GM12872 (cell line): ENCODE results near the gene HELZ.

ENCODE experiments used
- CTCF ChIP-seq: IDR thresholded peaks from 3 replicates; pipeline ENCODE4 v1.5.1; 2011; ENCODE audit warnings: low read depth, mild to moderate bottlenecking, low read length, moderate library complexity; ENCODE audit not compliant: insufficient read depth

The HELZ gene

GRCh38 chr17:67148352-67148751 is 96.6 kb downstream of the HELZ start:
- no peak for TF ChIP-seq CTCF

GRCh38 chr17:67145183-67145805 is 99.7 kb downstream of the HELZ start:
- no peak for TF ChIP-seq CTCF

GRCh38 chr17:67143318-67143717 is 101.7 kb downstream of the HELZ start:
- no peak for TF ChIP-seq CTCF

GRCh38 chr17:67139784-67140665 is 105.0 kb downstream of the HELZ start:
- TF ChIP-seq CTCF = no peak

GRCh38 chr17:67139289-67139688 is 105.7 kb downstream of the HELZ start:
- TF ChIP-seq CTCF = no peak

GRCh38 chr17:67138392-67138791 is 106.6 kb downstream of the HELZ start:
- TF ChIP-seq CTCF = no peak

- TF ChIP-seq CTCF = no peak
Observed at GRCh38 chr17:67137860-67138259, 107.1 kb downstream of the HELZ start.
